ENCODE data around the gene KCTD14.
"Not testable (repeated sequence)": the region's sequence is repeated elsewhere in the genome, so short reads cannot be mapped to it uniquely, and the experiment has no call there.

Gene KCTD14

DNA sequence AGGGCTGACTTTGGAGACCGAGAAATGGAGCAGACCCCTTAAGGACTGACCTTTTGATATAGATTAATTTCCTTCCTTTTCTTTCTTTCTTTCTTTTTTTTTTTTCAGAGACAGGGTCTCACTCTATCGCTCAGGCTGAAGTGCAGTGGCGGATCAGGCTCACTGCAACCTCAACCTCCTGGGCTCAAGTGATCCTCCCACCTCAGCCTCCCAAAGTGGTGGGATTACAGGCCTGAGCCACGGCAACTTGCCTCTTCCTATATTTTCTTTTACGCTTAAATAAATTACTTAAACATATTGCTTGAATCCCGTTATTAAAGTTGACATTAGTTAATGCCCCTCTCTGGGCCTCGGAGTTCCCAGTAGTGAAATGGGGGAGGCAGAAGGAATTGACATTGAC, 350 bp upstream of the KCTD14 start:
- DNase-seq (ENCODE audit: low read depth): no peak

DNA sequence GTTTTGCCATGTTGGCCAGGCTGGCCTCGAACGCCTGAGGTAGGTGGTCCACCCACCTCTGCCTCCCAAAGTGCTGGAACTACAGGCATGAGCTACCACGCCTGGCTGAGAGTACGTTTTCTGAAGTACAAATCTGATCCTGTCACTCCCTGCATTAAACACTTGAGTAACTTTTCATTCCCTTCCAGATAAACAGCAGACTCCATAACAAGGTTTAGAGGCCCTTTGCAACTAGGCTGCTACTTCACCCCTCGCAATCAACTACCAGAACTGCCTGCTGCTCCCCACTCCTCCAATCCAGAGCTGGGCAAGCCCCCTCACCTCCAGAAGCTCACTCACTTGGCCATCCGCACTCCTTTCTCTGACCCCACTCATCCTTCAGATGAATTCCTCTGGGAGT, 1.5 kb downstream of the KCTD14 start:
- no peak for DNase-seq (ENCODE audit: low read depth)

DNA sequence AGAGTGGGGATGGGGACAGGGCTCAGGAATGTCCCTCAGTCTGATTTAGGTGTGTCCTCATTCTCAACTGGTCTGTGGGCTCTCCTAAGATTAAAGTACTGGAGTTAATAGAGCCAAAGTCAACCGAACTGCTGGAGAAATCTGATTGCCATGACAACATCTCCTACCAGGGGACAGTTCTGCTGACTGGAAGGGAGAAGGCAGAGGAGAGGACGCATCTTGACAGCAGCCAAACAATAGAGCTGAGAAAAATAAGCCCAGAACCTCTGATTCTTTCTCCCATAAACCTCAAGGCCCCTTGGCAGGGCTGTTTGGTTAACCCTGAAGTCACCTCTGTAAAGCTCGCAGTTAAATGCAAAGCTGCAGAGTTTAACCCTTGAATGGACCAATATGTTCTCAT, 2.8 kb downstream of the KCTD14 start:
- no peak for DNase-seq (ENCODE audit: low read depth)

DNA sequence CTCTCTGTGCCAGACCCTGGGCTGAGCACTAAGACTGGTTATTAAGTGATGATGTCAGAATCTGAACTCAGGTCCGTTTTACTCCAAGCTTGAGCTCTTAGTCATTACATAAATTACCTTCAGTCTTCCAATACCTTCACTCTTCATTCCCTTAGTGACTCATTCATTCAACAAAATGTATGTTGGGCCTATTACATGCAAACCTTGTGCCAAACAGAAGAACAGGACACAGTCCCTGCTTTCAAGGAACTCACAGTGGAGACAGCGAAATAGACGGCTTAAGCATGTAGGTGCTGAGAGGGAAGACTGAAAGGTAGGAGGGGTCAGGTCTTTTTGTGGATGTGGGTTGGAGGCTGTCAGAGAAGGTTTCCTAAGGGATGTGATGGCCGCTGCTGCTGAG, 3.3 kb downstream of the KCTD14 start:
- no peak for DNase-seq (ENCODE audit: low read depth)

DNA sequence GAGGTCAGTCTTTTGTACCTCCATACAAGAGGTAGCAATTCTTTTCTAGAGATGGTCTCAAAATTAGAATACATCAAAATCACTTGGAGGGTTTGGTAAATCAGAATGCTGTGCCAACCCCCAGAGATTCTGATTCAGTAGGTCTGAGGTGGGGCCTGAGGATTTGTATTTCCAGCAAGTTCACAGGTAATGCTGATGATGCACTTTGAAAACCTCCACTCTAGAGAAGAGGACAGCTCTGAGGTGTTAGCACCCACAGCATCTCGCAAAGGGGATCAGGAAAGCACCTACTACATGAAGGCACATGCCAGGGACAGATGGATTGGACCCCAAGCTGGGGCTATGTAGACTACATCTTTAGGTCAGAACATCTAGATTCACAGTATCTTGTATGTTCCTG, 7.2 kb downstream of the KCTD14 start:
- DNase-seq (ENCODE audit: low read depth): no peak

DNA sequence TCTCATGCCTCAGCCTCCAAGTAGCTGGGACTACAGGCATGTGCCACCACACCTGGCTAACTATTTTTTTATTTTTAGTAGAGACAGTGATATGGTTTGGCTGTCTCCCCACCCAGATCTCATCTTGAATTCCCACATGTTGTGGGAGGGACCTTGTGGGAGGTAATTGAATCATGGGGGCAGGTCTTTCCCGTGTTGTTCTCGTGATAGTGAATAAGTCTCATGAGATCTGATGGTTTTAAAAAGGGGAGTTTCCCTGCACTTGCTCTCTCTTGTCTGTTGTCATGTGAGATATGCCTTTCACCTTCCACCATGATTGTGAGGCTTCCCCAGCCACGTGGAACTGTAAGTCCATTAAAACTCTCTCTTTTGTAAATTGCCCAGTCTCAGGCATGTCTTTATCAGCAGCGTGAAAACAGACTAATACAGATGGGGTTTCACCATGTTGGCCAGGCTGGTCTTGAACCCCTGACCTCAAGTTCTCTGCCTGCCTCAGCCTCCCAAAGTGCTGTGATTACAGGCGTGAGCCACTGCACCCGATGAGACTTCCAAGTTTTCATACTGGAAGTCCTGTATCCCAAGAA, 8.0 kb downstream of the KCTD14 start:
- not testable (repeated sequence) for DNase-seq (ENCODE audit: low read depth)

DNA sequence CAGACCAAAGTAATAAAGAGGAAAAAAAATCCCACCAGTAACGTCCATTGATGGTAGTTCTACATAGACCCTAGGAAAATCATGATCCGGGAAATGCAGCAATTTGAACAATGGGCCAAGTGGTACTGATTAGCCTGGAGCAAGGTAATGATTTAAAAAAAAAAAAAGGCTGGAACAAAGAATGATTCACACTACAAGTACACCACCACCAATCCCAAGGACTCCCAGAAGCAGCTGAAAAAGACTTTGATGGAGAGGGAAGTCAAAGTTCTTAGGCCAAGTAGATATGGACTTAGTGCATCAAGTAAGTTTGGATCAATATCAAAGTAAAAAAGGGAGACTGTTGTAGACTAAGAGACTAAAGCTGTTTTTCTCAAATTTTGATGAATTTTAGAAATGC, 11.8 kb downstream of the KCTD14 start:
- DNase-seq (ENCODE audit: low read depth): no peak

DNA sequence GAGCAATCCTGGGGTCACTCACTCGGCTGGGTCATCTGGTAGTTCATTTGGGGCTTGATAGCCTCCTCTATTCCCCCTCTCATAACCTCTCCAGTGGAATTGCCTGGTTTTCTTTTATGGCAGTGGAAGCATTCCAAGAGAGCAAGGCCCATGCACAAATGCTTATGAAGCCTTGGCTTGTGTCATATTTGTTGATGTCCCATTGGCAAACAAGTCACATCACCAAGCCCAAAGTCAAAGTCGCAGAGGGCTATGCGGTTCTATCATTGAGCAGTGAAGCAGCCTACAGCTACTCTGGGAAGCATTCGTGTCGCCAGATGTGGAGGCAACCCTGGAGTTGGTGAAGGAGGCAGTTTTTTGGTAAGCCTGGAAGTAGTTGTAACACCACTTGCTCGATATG, 12.3 kb downstream of the KCTD14 start:
- DNase-seq (ENCODE audit: low read depth): no peak

DNA sequence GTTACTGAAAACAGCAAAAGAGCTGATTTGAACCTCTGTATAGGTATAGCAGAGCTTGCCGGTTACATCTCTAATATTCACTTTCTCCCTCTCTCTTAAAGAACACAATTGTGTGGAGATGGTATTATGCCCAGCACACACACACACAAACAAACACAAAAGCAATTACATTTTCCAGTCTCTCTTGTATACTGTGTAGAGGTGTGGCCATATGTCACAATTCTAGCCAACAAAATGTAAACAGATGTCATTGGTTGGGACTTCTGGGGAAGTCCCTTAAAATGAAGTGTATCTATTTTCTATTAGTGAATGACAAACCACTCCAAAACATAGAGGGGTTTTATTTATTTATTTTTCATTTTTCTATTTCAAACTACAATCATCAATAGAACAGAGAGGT, 12.8 kb downstream of the KCTD14 start:
- DNase-seq (ENCODE audit: low read depth): no peak

DNA sequence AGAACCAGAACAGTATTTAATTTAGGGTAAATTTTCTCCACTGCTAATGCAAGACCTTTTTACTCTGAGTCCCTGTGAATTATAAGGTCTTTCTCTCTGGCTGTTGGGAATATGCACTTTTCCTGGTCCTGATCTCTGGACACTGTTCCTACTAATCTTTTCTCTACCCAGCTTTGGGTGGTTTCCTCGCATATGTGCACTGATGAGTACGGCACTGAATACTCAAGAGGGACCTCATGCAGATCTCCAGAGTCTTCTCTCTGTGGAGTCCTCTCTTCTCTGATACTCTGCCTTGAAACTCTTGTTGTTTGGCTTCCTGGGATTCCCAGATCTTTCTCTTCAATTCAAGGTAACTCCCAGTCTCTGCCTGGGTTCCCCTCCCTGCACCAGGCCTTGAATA, 14.0 kb downstream of the KCTD14 start:
- no peak for DNase-seq (ENCODE audit: low read depth)

DNA sequence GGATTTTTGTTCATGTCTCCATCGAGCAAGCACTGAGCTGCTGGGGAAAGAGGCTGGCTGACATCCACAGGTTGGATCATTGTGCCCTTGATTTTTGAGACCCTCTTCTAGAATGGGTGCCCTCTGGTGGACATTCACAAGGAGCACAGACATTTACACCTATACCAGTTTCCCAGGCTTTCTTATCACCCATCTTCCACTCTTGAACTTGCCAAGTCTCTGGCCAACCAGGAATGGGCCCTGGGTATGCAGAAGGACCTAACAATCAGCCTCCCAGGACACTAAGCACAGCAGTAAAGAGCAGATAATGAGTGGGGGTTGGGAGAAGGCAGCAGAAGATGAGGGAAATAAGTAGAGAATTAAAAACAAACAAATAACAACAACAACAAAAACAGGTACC, 22.9 kb downstream of the KCTD14 start:
- DNase-seq (ENCODE audit: low read depth): peak; percentile 39

DNA sequence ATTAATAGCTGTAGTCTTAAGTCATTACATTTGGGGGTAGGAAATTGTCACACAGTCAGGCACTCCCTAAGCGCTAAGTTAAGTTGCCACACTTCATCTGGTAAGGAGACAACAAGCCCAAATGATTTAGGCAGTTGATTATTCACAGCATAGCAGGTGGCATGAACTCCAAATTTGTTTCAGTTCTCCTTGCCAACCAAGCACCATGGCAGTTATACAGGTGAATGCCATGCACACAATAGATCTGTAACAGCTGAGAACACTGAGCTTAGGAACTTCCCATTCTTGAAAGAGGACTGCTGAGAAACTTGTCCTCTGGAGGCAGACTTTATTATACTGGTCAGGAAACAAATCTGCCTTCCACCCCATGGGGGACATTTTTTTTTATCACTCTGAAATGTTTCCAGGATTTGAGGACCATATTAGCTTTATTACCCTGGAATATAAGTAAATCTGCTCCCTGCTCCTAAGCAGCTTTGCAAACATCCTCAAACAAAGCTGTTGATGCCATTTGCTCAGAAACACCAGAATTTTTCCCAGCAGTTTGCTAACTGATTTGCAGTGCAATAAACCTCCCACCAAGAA, 23.5 kb downstream of the KCTD14 start:
- no peak for DNase-seq (ENCODE audit: low read depth)

DNA sequence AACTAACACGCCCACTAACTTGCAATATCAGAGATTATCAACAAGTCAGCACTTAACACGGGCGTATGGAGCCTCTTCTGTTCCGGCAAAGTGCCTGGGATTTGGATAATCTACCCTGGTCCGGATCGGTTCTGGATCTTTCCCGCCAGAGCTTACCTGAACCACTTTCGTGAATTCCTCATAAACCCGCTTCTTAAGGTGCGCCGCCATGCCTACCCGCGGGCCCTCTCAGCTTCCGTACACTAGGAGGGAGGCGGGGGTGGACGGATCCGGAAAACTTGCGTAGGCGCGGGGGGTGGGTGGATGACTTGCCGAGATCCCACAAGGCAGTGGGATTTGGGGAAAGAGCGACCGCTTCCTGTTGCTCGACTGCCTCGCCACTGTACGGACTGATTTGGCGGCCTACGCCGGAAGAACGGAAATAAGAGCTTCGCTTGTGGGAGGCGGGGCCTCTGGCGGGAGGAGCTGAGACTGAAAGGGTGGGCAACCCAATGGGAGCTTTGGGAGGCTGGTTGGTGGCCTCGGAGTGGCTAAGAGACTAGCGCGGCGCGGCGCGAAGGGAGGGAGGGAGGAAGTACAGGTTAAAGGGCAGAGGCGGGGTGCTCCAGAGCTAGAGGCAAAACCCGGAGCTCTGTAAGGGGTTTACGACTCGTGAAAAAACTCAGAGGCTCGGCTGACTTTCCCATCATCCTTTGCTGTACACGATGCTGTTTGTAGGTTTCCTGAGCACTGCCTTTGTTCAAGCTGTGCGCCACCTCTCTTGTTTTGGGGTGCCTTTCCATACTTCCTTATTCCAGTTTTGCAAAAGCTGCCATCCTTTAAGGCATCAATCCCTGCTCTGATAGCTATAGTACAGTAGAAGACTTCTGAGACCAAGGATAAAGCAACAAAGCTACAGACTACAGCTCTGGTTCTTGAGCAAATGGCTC, 28.4 kb downstream of the KCTD14 start, which contains the start of gene INTS4:
INTS4 (minus strand) TSS at position 235 of the 929 bp plus-strand sequence; CDS start at position 210, 25 bp downstream.
- peak; percentile 99 for DNase-seq (ENCODE audit: low read depth)

DNA sequence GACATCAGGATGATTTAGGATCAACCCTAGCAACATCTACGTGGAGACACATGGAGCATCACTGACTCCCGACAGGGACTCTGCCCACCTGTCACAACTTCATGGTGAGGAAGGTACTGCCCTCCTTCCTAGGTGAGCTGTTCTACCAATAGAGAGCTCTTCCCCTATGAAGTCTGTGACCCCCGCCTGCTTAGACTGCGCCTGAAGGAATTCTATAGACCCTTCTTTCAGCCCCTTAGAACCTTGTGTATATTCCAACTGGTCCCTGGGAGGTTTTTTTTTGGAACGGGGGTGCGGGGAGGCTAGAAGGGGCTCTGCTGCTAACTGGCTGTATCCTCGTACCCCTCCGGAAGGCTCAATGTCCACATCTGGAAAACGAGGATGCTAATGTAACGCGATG, 29.2 kb downstream of the KCTD14 start:
- DNase-seq (ENCODE audit: low read depth): no peak

DNA sequence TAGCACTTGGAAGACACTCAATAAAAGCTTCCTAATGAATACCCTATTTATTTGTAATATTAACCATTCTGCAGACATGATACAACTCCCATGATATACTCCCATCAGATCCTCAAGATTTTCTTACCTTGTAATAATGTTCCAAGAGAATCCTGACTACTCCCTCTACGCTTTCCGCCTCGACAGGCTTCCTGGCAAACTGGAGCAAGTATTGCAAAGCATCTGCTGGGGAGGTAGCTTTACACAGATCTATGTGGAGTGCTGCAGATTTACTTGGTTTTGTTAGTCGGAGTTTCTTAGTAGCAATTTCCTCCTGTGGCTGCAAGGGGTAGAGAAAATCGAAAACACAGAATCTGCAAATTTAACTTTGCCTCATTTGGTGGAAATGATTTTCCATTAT, 32.1 kb downstream of the KCTD14 start:
- no peak for DNase-seq (ENCODE audit: low read depth)

DNA sequence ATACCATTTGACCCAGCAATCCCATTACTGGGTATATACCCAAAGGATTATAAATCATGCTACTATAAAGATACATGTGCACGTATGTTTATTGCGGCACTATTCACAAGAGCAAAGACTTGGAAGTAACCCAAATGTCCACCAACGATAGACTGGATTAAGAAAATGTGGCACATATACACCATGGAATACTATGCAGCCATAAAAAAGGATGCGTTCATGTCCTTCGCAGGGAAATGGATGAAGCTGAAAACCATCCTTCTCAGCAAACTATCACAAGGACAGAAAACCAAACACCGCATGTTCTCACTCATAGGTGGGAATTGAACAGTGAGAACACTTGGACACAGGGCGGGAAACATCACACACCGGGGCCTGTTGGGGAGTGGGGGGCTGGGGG, 36.6 kb downstream of the KCTD14 start:
- not testable (repeated sequence) for DNase-seq (ENCODE audit: low read depth)

DNA sequence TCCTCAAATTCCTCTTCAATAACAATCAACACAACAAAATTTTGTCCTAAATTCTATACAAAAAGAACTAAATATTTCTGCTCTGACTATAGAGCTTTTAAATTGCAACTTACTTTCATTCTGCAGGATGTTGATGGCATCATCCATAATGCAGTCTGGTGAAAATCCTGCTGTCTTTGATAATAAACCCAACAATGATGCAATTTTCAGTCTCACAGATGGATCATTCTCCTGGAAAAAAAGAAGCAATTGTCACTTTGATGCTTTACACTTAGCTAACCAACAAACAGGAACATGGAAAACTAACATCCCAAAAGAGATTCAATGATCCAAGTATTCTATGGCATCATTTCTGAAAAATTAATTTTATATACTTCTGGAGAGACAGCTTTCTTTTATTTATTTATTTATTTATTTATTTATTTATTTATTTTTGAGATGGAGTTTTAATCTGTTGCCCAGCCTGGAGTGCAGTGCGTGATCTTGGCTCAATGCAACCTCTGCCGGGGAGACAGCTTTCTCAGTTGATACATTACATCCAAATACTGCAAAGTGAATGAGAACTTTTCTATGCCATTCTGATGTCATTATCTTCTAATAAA, 41.6 kb downstream of the KCTD14 start:
- no peak for DNase-seq (ENCODE audit: low read depth)

DNA sequence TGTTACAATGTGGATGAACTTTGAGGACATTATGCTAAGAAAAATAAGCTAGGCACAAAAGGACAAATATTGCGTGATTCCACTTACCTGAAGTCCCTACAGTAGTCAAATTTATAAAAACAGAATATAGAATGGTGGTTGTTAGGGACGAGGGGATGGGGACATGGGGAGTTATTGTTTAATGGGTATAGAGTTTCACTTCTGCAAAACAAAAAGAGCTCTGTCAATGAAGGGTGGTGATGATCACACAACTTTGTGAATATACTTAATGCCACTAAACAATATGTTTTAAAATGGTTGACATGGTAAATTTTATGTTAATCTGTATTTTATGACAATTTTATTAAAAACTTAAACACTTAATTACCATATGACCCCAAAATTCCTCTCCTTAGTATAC, 54.7 kb downstream of the KCTD14 start:
- DNase-seq (ENCODE audit: low read depth): no peak

DNA sequence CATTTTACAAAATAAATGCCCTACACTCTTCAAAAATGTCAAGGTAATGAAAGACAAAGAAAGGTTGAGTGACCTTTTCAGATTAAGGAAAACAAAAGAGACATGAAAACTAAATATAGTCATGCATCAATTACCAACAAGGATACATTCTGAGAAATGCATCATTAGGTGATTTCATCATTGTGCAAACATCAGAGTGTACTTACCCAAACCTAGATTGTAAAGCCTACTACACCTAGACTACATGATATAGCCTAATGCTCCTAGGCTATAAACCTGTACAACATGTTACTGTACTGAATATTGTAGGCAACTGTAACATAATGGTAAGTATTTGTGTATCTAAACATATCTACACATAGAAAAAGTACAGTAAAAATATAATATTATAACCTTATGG, 55.3 kb downstream of the KCTD14 start:
- DNase-seq (ENCODE audit: low read depth): no peak

DNA sequence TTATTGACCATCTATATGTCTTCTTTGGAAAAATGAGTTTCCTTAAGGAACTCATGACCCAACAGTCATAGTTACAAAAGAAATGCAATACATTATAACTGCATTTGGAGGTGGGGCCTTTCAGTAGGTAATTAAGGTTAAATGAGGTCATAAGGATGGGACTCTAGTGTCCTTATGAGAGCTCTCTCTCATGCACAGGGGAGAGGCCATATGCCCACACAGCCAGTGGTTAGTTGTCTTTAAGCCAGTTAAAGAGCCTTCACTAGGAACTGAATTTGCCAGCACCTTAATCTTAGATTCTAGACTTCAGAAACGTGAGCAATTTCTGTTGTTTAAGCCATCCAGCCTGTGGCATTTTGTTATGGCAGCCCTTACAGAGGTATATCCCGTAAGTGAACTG, 56.0 kb downstream of the KCTD14 start:
- DNase-seq (ENCODE audit: low read depth): no peak

DNA sequence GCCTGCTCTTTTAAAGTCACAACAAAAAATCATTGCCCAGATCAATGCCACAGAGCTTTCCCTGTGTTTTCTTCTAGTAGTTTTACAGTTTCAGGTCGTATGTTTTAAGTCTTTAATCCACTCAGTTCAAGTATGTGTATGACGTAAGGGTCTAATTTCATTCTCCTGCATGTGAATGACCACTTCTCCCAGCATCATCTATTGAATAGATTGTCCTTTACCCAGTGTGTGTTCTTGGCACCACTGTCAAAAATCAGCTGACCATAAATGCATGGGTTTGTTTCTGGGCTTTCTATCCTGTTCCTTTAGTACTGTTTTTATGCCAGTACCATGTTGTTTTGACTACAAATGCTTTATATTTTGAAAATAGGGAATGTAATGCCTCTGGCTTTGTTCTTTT, 56.7 kb downstream of the KCTD14 start:
- DNase-seq (ENCODE audit: low read depth): no peak

Measured in GM04504 (cell line).